HEK293 (cell line): ENCODE measurements around the gene RNF217.

Experiments used
- CTCF ChIA-PET: fragments of 350-600 bp; formaldehyde crosslinking; extraction: SDS; loops from one replicate; lab custom pipeline; 2021; ENCODE audit warnings: antibody characterized with exemption; lab: Yijun Ruan, JAX
- POLR2A ChIA-PET: fragments of 300-600 bp; formaldehyde crosslinking; extraction: SDS; loops from one replicate; lab custom pipeline; 2020; ENCODE audit warnings: antibody characterized with exemption, inconsistent platforms; lab: Yijun Ruan, JAX
- H3K27ac ChIP-seq: fragments of 200-500 bp; sonication (Bioruptor generic); 2 replicates; pipeline ENCODE4 v1.5.1; 2014; ENCODE audit warnings: low read depth, low read length, control low read depth, inconsistent platforms; ENCODE audit errors: extremely low read depth
- H3K36me3 ChIP-seq, 2 experiments: fragments of 200-500 bp in 1 of 2; sonication (Bioruptor generic) in 1 of 2; 1 replicate in 1 of 2; 2 replicates in 1 of 2; pipeline ENCODE4 v1.5.1; 2014 to 2017; ENCODE audit warnings: inconsistent platforms in 2 of 2, low read length in 2 of 2; ENCODE audit not compliant: control insufficient read depth in 2 of 2, insufficient read depth in 1 of 2
- H3K4me1 ChIP-seq: fragments of 200-500 bp; sonication (Bioruptor generic); 2 replicates; pipeline ENCODE4 v1.5.1; 2014; ENCODE audit warnings: mild to moderate bottlenecking, low read length, inconsistent platforms; ENCODE audit not compliant: control insufficient read depth, insufficient read depth
- H3K4me3 ChIP-seq: 2 replicates; pipeline ENCODE4 v1.5.1; 2011; ENCODE audit warnings: low read depth, mild to moderate bottlenecking, control low read depth, low read length, moderate library complexity
- H3K9me3 ChIP-seq: fragments of 200-500 bp; sonication (Bioruptor generic); 2 replicates; pipeline ENCODE4 v1.5.1; 2014; ENCODE audit warnings: low read depth, low read length, inconsistent platforms; ENCODE audit not compliant: control insufficient read depth, insufficient read depth
- BCL11B ChIP-seq: fragments of 450-650 bp; formaldehyde crosslinking; IDR thresholded peaks from 2 replicates; pipeline ENCODE4 v1.5.1; 2016; ENCODE audit warnings: low read depth, missing biosample characterization, missing genetic modification characterization
- GFI1B ChIP-seq: fragments of 450-650 bp; formaldehyde crosslinking; IDR thresholded peaks from 2 replicates; pipeline ENCODE4 v1.5.1; 2016; ENCODE audit warnings: missing biosample characterization, missing genetic modification characterization
- GLIS1 ChIP-seq: fragments of 450-650 bp; formaldehyde crosslinking; IDR thresholded peaks from 2 replicates; pipeline ENCODE4 v1.5.1; 2016; ENCODE audit warnings: missing biosample characterization, missing genetic modification characterization
- KLF9 ChIP-seq: fragments of 450-650 bp; formaldehyde crosslinking; IDR thresholded peaks from 2 replicates; pipeline ENCODE4 v1.5.1; 2016; ENCODE audit warnings: missing biosample characterization, missing genetic modification characterization, low read depth
- OSR2 ChIP-seq: fragments of 450-650 bp; formaldehyde crosslinking; IDR thresholded peaks from 2 replicates; pipeline ENCODE4 v1.5.1; 2016; ENCODE audit warnings: missing biosample characterization, missing genetic modification characterization
- SCRT2 ChIP-seq: fragments of 450-650 bp; formaldehyde crosslinking; IDR thresholded peaks from 2 replicates; pipeline ENCODE4 v1.5.1; 2016; ENCODE audit warnings: missing biosample characterization, missing genetic modification characterization
- TRIM28 ChIP-seq: IDR thresholded peaks from 2 replicates; pipeline ENCODE4 v1.6.1; 2011; ENCODE audit warnings: low read length, control low read depth, borderline replicate concordance
- YY1 ChIP-seq: fragments of 450-650 bp; formaldehyde crosslinking; IDR thresholded peaks from 2 replicates; pipeline ENCODE4 v1.5.1; 2018; ENCODE audit warnings: missing biosample characterization, missing genetic modification characterization
- YY2 ChIP-seq: fragments of 450-650 bp; formaldehyde crosslinking; IDR thresholded peaks from 2 replicates; pipeline ENCODE4 v1.5.1; 2016; ENCODE audit warnings: missing biosample characterization, missing genetic modification characterization
- ZBTB44 ChIP-seq: fragments of 450-650 bp; IDR thresholded peaks from 2 replicates; pipeline ENCODE4 v1.5.1; 2018; ENCODE audit warnings: missing biosample characterization, mild to moderate bottlenecking, missing genetic modification characterization
- ZBTB6 ChIP-seq: fragments of 450-650 bp; formaldehyde crosslinking; IDR thresholded peaks from 2 replicates; pipeline ENCODE4 v1.5.1; 2017; ENCODE audit warnings: missing biosample characterization, missing genetic modification characterization
- ZIC2 ChIP-seq: fragments of 450-650 bp; formaldehyde crosslinking; IDR thresholded peaks from 2 replicates; pipeline ENCODE4 v1.5.1; 2016; ENCODE audit warnings: missing biosample characterization, missing genetic modification characterization
- ZNF155 ChIP-seq: fragments of 450-650 bp; formaldehyde crosslinking; IDR thresholded peaks from 2 replicates; pipeline ENCODE4 v1.5.1; 2016; ENCODE audit warnings: missing biosample characterization, missing genetic modification characterization
- ZNF174 ChIP-seq: fragments of 450-650 bp; formaldehyde crosslinking; IDR thresholded peaks from 2 replicates; pipeline ENCODE4 v1.5.0; 2017; ENCODE audit warnings: missing biosample characterization, mild to moderate bottlenecking, missing genetic modification characterization
- ZNF184 ChIP-seq: fragments of 450-650 bp; IDR thresholded peaks from 2 replicates; pipeline ENCODE4 v1.5.1; 2018; ENCODE audit warnings: missing biosample characterization, mild to moderate bottlenecking, missing genetic modification characterization
- ZNF19 ChIP-seq: fragments of 450-650 bp; formaldehyde crosslinking; IDR thresholded peaks from 2 replicates; pipeline ENCODE4; 2016; ENCODE audit warnings: missing biosample characterization, missing genetic modification characterization, low read depth
- ZNF2 ChIP-seq: fragments of 450-650 bp; formaldehyde crosslinking; IDR thresholded peaks from 2 replicates; pipeline ENCODE4 v1.5.1; 2016; ENCODE audit warnings: missing biosample characterization, missing genetic modification characterization
- ZNF214 ChIP-seq: fragments of 450-650 bp; formaldehyde crosslinking; IDR thresholded peaks from 2 replicates; pipeline ENCODE4 v1.5.1; 2017; ENCODE audit warnings: missing biosample characterization, mild to moderate bottlenecking, missing genetic modification characterization, borderline replicate concordance
- ZNF223 ChIP-seq: fragments of 450-650 bp; formaldehyde crosslinking; IDR thresholded peaks from 2 replicates; pipeline ENCODE4 v1.5.1; 2016; ENCODE audit warnings: missing biosample characterization, missing genetic modification characterization
- ZNF248 ChIP-seq: fragments of 450-650 bp; formaldehyde crosslinking; IDR thresholded peaks from 2 replicates; pipeline ENCODE4 v1.5.1; 2017; ENCODE audit warnings: missing biosample characterization, missing genetic modification characterization
- ZNF274 ChIP-seq, 2 experiments: fragments of 200-500 bp in 1 of 2; fragments of 450-650 bp in 1 of 2; sonication (Bioruptor generic) in 1 of 2; formaldehyde crosslinking in 1 of 2; IDR thresholded peaks; 2 replicates each; pipeline versions ENCODE4 v1.5.1 to v1.6.1; 2014 to 2016; ENCODE audit warnings: borderline replicate concordance in 1 of 2, inconsistent platforms in 1 of 2, low read length in 1 of 2, missing biosample characterization in 1 of 2, missing genetic modification characterization in 1 of 2
- ZNF280C ChIP-seq: fragments of 450-650 bp; formaldehyde crosslinking; IDR thresholded peaks from 2 replicates; pipeline ENCODE4 v1.5.1; 2016; ENCODE audit warnings: missing biosample characterization, missing genetic modification characterization
- ZNF324 ChIP-seq: fragments of 450-650 bp; formaldehyde crosslinking; IDR thresholded peaks from 2 replicates; pipeline ENCODE4 v1.5.1; 2016; ENCODE audit warnings: missing biosample characterization, missing genetic modification characterization
- ZNF423 ChIP-seq: fragments of 450-650 bp; formaldehyde crosslinking; IDR thresholded peaks from 2 replicates; pipeline ENCODE4 v1.5.1; 2016; ENCODE audit warnings: missing biosample characterization, missing genetic modification characterization
- ZNF558 ChIP-seq: fragments of 450-650 bp; formaldehyde crosslinking; IDR thresholded peaks from 2 replicates; pipeline ENCODE4 v1.5.1; 2016; ENCODE audit warnings: missing biosample characterization, missing genetic modification characterization
- ZNF747 ChIP-seq: fragments of 450-650 bp; formaldehyde crosslinking; IDR thresholded peaks from 2 replicates; pipeline ENCODE4 v1.5.1; 2016; ENCODE audit warnings: missing biosample characterization, missing genetic modification characterization
- ZNF837 ChIP-seq: fragments of 450-650 bp; formaldehyde crosslinking; IDR thresholded peaks from 2 replicates; pipeline ENCODE4 v1.5.1; 2016; ENCODE audit warnings: missing biosample characterization, missing genetic modification characterization
- ZSCAN16 ChIP-seq: fragments of 450-650 bp; formaldehyde crosslinking; IDR thresholded peaks from 2 replicates; pipeline ENCODE4 v1.5.1; 2016; ENCODE audit warnings: missing biosample characterization, missing genetic modification characterization
- TF ChIP-seq, protein P1 (sequence below): fragments of 450-650 bp; formaldehyde crosslinking; IDR thresholded peaks from 2 replicates; pipeline ENCODE4 v1.5.1; 2017; ENCODE audit warnings: missing biosample characterization, missing genetic modification characterization
- TF ChIP-seq, protein P2 (sequence below): fragments of 450-650 bp; formaldehyde crosslinking; IDR thresholded peaks from 2 replicates; pipeline ENCODE4 v1.5.1; 2016; ENCODE audit warnings: missing biosample characterization, missing genetic modification characterization

Gene RNF217

GRCh38 chr6:125104425-125104824, 142.2 kb downstream of the RNF217 start (continued):
- TF ChIP-seq ZSCAN16 (tag by site-specific recombination) (peak; percentile 47; the same call in 1 of the 2 replicates), ZNF248 (tag by site-specific recombination) (no peak), ZNF174 (tag by site-specific recombination) (no peak), OSR2 (tag by site-specific recombination) (peak; percentile 90), GFI1B (peak; percentile 9; the same call in 1 of the 2 replicates), SCRT2 (tag by site-specific recombination) (peak; percentile 79), ZNF324 (tag by site-specific recombination) (no peak), ZNF223 (tag by site-specific recombination) (no peak), ZNF747 (tag by site-specific recombination) (no peak), ZIC2 (peak; percentile 88), ZNF184 (tag by site-specific recombination) (no peak), YY1 (tag by site-specific recombination) (no peak), ZNF837 (tag by site-specific recombination) (no peak), ZNF214 (tag by site-specific recombination) (no peak), ZNF2 (tag by site-specific recombination) (no peak), ZBTB6 (tag by site-specific recombination) (no peak), ZBTB44 (tag by site-specific recombination) (peak; percentile 85), YY2 (no peak), GLIS1 (tag by site-specific recombination) (peak; percentile 74), TRIM28 (peak; percentile 99), ZNF423 (no peak), ZNF155 (no peak)
- TF ChIP-seq, protein P1, sequence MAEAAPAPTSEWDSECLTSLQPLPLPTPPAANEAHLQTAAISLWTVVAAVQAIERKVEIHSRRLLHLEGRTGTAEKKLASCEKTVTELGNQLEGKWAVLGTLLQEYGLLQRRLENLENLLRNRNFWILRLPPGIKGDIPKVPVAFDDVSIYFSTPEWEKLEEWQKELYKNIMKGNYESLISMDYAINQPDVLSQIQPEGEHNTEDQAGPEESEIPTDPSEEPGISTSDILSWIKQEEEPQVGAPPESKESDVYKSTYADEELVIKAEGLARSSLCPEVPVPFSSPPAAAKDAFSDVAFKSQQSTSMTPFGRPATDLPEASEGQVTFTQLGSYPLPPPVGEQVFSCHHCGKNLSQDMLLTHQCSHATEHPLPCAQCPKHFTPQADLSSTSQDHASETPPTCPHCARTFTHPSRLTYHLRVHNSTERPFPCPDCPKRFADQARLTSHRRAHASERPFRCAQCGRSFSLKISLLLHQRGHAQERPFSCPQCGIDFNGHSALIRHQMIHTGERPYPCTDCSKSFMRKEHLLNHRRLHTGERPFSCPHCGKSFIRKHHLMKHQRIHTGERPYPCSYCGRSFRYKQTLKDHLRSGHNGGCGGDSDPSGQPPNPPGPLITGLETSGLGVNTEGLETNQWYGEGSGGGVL (tag by site-specific recombination) = no peak

- Histone ChIP-seq H3K36me3 (no peaks in the 10 kb centered on the region), H3K27ac (no peak overlapping the region), H3K4me3 (no peak overlapping the region), H3K4me1 (no peaks in the 10 kb centered on the region), H3K9me3 (no peaks in the 10 kb centered on the region)
- CTCF ChIA-PET = interaction anchor here (0.6 to 1.5 kb wide), 3 partner anchors 144 to 1012 kb away, joined by 3 to 4 read pairs (median 3); no protein-coding TSS in a partner anchor
- POLR2A ChIA-PET = no interaction called here
- TF ChIP-seq, protein P2, sequence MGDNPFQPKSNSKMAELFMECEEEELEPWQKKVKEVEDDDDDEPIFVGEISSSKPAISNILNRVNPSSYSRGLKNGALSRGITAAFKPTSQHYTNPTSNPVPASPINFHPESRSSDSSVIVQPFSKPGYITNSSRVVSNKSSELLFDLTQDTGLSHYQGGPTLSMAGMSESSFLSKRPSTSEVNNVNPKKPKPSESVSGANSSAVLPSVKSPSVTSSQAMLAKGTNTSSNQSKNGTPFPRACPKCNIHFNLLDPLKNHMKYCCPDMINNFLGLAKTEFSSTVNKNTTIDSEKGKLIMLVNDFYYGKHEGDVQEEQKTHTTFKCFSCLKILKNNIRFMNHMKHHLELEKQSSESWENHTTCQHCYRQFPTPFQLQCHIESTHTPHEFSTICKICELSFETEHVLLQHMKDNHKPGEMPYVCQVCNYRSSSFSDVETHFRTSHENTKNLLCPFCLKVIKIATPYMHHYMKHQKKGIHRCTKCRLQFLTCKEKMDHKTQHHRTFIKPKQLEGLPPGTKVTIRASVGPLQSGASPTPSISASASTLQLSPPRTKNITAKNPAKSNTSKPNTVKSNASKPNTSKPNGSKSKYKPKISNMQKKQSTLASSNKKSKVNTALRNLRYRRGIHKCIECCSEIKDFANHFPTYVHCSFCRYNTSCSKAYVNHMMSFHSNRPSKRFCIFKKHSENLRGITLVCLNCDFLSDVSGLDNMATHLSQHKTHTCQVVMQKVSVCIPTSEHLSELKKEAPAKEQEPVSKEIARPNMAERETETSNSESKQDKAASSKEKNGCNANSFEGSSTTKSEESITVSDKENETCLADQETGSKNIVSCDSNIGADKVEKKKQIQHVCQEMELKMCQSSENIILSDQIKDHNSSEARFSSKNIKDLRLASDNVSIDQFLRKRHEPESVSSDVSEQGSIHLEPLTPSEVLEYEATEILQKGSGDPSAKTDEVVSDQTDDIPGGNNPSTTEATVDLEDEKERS (tag by site-specific recombination) = no peak
- TF ChIP-seq ZNF280C (tag by site-specific recombination) (no peak), ZNF274 (IDR thresholded peaks at IDR 0.05; ENCODE audit: low read length) (no peak), ZNF274 (tag by site-specific recombination; IDR thresholded peaks at IDR 0.05; ENCODE audit: borderline replicate concordance) (peak; percentile 29; the same call in 1 of the 2 replicates), ZNF558 (peak; percentile 57; the same call in 1 of the 2 replicates), KLF9 (tag by site-specific recombination) (no peak), ZNF19 (tag by site-specific recombination) (no peak), BCL11B (tag by site-specific recombination) (no peak)
Observed at GRCh38 chr6:125107048-125107447, 144.8 kb downstream of the RNF217 start.
